ENCODE data around the gene SCMH1. TPM values are rescaled to one million over a fixed set of nuclear protein-coding genes. Genes with fewer than 3 reads are reported as not detected.

The SCMH1 gene
- total and polyA plus RNA-seq, 2 experiments from 2014 or later = 15.0 to 19.4 TPM

DNA sequence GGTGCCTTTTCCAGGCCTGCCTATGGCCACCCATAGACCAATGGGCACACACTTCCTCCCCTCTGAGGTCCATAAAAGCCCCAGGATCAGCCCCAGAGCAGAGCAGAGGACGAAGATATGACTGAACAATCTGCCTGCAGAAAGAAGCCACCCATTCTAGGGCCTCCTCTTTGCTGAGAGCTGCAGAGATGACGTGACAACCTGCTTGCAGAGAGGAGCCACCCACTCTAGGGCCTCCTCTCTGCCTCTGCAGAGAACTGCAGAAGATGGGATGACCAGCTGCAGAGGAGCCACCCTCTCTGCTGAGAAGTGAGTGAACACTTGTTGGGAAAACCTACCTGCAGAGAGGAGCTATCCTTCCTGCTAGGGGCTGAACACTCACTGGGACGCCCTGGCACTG lies 79.7 kb downstream of the SCMH1 start:
- no peaks in the 10 kb centered on the region for H3K27me3 ChIP-seq (ENCODE audit: insufficient read depth)
- no peak for ATAC-seq
- no peak overlapping the region for H3K4me2 ChIP-seq
- H3K9me2 ChIP-seq (ENCODE audit: insufficient read depth) = 0 out of 2 replicates have a peak, but pooled peaks cover 2% of the 10 kb centered on the region
- H3K36me3 ChIP-seq (ENCODE audit: insufficient read depth) = no peaks in the 10 kb centered on the region
- TF ChIP-seq, protein P1, sequence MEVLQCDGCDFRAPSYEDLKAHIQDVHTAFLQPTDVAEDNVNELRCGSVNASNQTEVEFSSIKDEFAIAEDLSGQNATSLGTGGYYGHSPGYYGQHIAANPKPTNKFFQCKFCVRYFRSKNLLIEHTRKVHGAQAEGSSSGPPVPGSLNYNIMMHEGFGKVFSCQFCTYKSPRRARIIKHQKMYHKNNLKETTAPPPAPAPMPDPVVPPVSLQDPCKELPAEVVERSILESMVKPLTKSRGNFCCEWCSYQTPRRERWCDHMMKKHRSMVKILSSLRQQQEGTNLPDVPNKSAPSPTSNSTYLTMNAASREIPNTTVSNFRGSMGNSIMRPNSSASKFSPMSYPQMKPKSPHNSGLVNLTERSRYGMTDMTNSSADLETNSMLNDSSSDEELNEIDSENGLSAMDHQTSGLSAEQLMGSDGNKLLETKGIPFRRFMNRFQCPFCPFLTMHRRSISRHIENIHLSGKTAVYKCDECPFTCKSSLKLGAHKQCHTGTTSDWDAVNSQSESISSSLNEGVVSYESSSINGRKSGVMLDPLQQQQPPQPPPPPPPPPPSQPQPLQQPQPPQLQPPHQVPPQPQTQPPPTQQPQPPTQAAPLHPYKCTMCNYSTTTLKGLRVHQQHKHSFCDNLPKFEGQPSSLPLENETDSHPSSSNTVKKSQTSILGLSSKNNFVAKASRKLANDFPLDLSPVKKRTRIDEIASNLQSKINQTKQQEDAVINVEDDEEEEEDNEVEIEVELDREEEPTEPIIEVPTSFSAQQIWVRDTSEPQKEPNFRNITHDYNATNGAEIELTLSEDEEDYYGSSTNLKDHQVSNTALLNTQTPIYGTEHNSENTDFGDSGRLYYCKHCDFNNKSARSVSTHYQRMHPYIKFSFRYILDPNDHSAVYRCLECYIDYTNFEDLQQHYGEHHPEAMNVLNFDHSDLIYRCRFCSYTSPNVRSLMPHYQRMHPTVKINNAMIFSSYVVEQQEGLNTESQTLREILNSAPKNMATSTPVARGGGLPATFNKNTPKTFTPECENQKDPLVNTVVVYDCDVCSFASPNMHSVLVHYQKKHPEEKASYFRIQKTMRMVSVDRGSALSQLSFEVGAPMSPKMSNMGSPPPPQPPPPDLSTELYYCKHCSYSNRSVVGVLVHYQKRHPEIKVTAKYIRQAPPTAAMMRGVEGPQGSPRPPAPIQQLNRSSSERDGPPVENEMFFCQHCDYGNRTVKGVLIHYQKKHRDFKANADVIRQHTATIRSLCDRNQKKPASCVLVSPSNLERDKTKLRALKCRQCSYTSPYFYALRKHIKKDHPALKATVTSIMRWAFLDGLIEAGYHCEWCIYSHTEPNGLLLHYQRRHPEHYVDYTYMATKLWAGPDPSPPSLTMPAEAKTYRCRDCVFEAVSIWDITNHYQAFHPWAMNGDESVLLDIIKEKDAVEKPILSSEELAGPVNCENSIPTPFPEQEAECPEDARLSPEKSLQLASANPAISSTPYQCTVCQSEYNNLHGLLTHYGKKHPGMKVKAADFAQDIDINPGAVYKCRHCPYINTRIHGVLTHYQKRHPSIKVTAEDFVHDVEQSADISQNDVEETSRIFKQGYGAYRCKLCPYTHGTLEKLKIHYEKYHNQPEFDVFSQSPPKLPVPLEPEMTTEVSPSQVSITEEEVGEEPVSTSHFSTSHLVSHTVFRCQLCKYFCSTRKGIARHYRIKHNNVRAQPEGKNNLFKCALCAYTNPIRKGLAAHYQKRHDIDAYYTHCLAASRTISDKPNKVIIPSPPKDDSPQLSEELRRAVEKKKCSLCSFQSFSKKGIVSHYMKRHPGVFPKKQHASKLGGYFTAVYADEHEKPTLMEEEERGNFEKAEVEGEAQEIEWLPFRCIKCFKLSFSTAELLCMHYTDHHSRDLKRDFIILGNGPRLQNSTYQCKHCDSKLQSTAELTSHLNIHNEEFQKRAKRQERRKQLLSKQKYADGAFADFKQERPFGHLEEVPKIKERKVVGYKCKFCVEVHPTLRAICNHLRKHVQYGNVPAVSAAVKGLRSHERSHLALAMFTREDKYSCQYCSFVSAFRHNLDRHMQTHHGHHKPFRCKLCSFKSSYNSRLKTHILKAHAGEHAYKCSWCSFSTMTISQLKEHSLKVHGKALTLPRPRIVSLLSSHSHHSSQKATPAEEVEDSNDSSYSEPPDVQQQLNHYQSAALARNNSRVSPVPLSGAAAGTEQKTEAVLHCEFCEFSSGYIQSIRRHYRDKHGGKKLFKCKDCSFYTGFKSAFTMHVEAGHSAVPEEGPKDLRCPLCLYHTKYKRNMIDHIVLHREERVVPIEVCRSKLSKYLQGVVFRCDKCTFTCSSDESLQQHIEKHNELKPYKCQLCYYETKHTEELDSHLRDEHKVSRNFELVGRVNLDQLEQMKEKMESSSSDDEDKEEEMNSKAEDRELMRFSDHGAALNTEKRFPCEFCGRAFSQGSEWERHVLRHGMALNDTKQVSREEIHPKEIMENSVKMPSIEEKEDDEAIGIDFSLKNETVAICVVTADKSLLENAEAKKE (CRISPR knock-in tag; IDR thresholded peaks at IDR 0.05) = no peak
- TF ChIP-seq ZNF331 (CRISPR knock-in tag; IDR thresholded peaks at IDR 0.05; ENCODE audit: low read depth) = no peak
- no peak for TF ChIP-seq STAT1 (IDR thresholded peaks at IDR 0.05; ENCODE audit: unreplicated experiment)
- TF ChIP-seq CREB1 (CRISPR knock-in tag; IDR thresholded peaks at IDR 0.05; ENCODE audit: low read depth) = no peak
- TF ChIP-seq, protein P2, sequence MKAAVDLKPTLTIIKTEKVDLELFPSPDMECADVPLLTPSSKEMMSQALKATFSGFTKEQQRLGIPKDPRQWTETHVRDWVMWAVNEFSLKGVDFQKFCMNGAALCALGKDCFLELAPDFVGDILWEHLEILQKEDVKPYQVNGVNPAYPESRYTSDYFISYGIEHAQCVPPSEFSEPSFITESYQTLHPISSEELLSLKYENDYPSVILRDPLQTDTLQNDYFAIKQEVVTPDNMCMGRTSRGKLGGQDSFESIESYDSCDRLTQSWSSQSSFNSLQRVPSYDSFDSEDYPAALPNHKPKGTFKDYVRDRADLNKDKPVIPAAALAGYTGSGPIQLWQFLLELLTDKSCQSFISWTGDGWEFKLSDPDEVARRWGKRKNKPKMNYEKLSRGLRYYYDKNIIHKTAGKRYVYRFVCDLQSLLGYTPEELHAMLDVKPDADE (IDR thresholded peaks at IDR 0.05) = no peak
- TF ChIP-seq ZNF114 (CRISPR knock-in tag; IDR thresholded peaks at IDR 0.05) = no peak
- no peak for TF ChIP-seq EZH2 (IDR thresholded peaks at IDR 0.05; ENCODE audit: low read depth, unreplicated experiment)
- TF ChIP-seq, protein P3, sequence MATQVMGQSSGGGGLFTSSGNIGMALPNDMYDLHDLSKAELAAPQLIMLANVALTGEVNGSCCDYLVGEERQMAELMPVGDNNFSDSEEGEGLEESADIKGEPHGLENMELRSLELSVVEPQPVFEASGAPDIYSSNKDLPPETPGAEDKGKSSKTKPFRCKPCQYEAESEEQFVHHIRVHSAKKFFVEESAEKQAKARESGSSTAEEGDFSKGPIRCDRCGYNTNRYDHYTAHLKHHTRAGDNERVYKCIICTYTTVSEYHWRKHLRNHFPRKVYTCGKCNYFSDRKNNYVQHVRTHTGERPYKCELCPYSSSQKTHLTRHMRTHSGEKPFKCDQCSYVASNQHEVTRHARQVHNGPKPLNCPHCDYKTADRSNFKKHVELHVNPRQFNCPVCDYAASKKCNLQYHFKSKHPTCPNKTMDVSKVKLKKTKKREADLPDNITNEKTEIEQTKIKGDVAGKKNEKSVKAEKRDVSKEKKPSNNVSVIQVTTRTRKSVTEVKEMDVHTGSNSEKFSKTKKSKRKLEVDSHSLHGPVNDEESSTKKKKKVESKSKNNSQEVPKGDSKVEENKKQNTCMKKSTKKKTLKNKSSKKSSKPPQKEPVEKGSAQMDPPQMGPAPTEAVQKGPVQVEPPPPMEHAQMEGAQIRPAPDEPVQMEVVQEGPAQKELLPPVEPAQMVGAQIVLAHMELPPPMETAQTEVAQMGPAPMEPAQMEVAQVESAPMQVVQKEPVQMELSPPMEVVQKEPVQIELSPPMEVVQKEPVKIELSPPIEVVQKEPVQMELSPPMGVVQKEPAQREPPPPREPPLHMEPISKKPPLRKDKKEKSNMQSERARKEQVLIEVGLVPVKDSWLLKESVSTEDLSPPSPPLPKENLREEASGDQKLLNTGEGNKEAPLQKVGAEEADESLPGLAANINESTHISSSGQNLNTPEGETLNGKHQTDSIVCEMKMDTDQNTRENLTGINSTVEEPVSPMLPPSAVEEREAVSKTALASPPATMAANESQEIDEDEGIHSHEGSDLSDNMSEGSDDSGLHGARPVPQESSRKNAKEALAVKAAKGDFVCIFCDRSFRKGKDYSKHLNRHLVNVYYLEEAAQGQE (IDR thresholded peaks at IDR 0.05; ENCODE audit: unreplicated experiment) = no peak
- TF ChIP-seq, protein P4, sequence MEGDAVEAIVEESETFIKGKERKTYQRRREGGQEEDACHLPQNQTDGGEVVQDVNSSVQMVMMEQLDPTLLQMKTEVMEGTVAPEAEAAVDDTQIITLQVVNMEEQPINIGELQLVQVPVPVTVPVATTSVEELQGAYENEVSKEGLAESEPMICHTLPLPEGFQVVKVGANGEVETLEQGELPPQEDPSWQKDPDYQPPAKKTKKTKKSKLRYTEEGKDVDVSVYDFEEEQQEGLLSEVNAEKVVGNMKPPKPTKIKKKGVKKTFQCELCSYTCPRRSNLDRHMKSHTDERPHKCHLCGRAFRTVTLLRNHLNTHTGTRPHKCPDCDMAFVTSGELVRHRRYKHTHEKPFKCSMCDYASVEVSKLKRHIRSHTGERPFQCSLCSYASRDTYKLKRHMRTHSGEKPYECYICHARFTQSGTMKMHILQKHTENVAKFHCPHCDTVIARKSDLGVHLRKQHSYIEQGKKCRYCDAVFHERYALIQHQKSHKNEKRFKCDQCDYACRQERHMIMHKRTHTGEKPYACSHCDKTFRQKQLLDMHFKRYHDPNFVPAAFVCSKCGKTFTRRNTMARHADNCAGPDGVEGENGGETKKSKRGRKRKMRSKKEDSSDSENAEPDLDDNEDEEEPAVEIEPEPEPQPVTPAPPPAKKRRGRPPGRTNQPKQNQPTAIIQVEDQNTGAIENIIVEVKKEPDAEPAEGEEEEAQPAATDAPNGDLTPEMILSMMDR (conservative IDR thresholded peaks at IDR 0.05; ENCODE audit: low read depth in 2 of 2) = no peak
- no peak for TF ChIP-seq POLR2AphosphoS5 (IDR thresholded peaks at IDR 0.05; ENCODE audit: low read depth)
- no peak for TF ChIP-seq NANOG (IDR thresholded peaks at IDR 0.05; ENCODE audit: borderline replicate concordance)
- TF ChIP-seq JUNB (IDR thresholded peaks at IDR 0.05; ENCODE audit: unreplicated experiment) = no peak
- TF ChIP-seq EZH2phosphoT487 (IDR thresholded peaks at IDR 0.05; ENCODE audit: unreplicated experiment) = no peak
- no peak overlapping the region for H3K4me3 Mint-ChIP-seq
- H3K27me3 Mint-ChIP-seq (ENCODE audit: insufficient read depth, low read depth, poor library complexity) = no peaks in the 10 kb centered on the region
- H3K4me1 Mint-ChIP-seq = no peaks in the 10 kb centered on the region
- no peaks in the 10 kb centered on the region for H3F3A ChIP-seq (replicated peaks; ENCODE audit: low read depth)
- H2AFZ ChIP-seq = no peak overlapping the region
- H3K4me1 ChIP-seq (ENCODE audit: insufficient read depth) = peaks cover 7% of the 10 kb centered on the region; the same call in 1 of the 2 replicates
- no peaks in the 10 kb centered on the region for H3K79me2 ChIP-seq (replicated peaks; ENCODE audit: insufficient read depth)
- DNase-seq (ENCODE audit: low spot score) = no peak
- H3K27ac Mint-ChIP-seq = no peak overlapping the region
- H3K27ac ChIP-seq (ENCODE audit: low read depth) = no peak overlapping the region
- H4K20me1 ChIP-seq (replicated peaks; ENCODE audit: insufficient read depth) = no peaks in the 10 kb centered on the region
- H3K4me3 ChIP-seq = no peak overlapping the region
- H3K36me3 Mint-ChIP-seq (ENCODE audit: low read depth) = peaks cover under 1% of the 10 kb centered on the region; the same call in 1 of the 3 replicates
- H3K9me3 Mint-ChIP-seq = peaks cover 8% of the 10 kb centered on the region
